IPS DF 4.7 (cell line): ENCODE data around the gene AFF2.

ENCODE experiments used
- DNase-seq: peaks from one replicate; pipeline ENCODE4 v3.0.0-alpha.2; 2013; ENCODE audit warnings: low spot score; ENCODE audit errors: extremely low read depth

Gene AFF2

GRCh38 chrX:148723551-148723950, 223.1 kb downstream of the AFF2 start:
- no peak for DNase-seq

- no peak for DNase-seq
These were observed 228.5 kb downstream of the AFF2 start for GRCh38 chrX:148728901-148729300.

GRCh38 chrX:148732743-148733142, 232.3 kb downstream of the AFF2 start:
- DNase-seq, result no peak

- no peak for DNase-seq
These were observed 241.0 kb downstream of the AFF2 start for GRCh38 chrX:148741441-148741840.

GRCh38 chrX:148755111-148755510, 254.7 kb downstream of the AFF2 start:
- DNase-seq, result no peak

- DNase-seq, result no peak
These were observed 263.5 kb downstream of the AFF2 start for GRCh38 chrX:148763896-148764295.

GRCh38 chrX:148768296-148768695, 267.9 kb downstream of the AFF2 start:
- no peak for DNase-seq

GRCh38 chrX:148771440-148771839, 271.0 kb downstream of the AFF2 start:
- no peak for DNase-seq

GRCh38 chrX:148774276-148774675, 273.9 kb downstream of the AFF2 start:
- no peak for DNase-seq

GRCh38 chrX:148784137-148784536, 283.7 kb downstream of the AFF2 start:
- DNase-seq, result no peak

- DNase-seq, result no peak
These were observed 284.4 kb downstream of the AFF2 start for GRCh38 chrX:148784856-148785255.

- DNase-seq, result no peak
These were observed 284.8 kb downstream of the AFF2 start for GRCh38 chrX:148785256-148785655.

GRCh38 chrX:148788449-148788848, 288.0 kb downstream of the AFF2 start:
- no peak for DNase-seq

- no peak for DNase-seq
These were observed 293.9 kb downstream of the AFF2 start for GRCh38 chrX:148794350-148794749.

GRCh38 chrX:148804579-148805355, 304.4 kb downstream of the AFF2 start:
- no peak for DNase-seq

GRCh38 chrX:148806145-148806870, 305.9 kb downstream of the AFF2 start:
- DNase-seq, result no peak

- DNase-seq, result no peak
These were observed 308.4 kb downstream of the AFF2 start for GRCh38 chrX:148808833-148809232.

GRCh38 chrX:148811236-148811635, 310.8 kb downstream of the AFF2 start:
- no peak for DNase-seq

- no peak for DNase-seq
These were observed 313.0 kb downstream of the AFF2 start for GRCh38 chrX:148813422-148813821.

- no peak for DNase-seq
These were observed 313.6 kb downstream of the AFF2 start for GRCh38 chrX:148813967-148814366.

GRCh38 chrX:148815218-148815961, 315.0 kb downstream of the AFF2 start:
- no peak for DNase-seq

GRCh38 chrX:148823986-148824385, 323.6 kb downstream of the AFF2 start:
- DNase-seq, result no peak
